HCT116 (cell line): Measurements from ENCODE around the gene LEFTY2. TPM values are rescaled to one million over a fixed set of nuclear protein-coding genes. Genes with fewer than 3 reads are reported as not detected.

Source experiments
- ATAC-seq: fragments of 200-7000 bp; cut with Tn5 transposase; 2 replicates; pipeline ENCODE4 v1.9.1; 2020; ENCODE audit warnings: mild to moderate bottlenecking, moderate library complexity
- BruUV-seq: library from RNA; stranded (reverse); fragments of 400-500 nt; replicated peaks from 2 replicates; lab custom pipeline; 2021; lab: Mats Ljungman, UMichigan
- CTCF ChIA-PET: fragments of 300-600 bp; sonication (Branson Sonifier 250); formaldehyde crosslinking; loops from one replicate; lab custom pipeline; 2021; ENCODE audit warnings: antibody characterized with exemption; lab: Charles Lee
- POLR2A ChIA-PET: fragments of 300-600, 350-600 bp; sonication (Branson Sonifier 250); formaldehyde crosslinking; loops from one replicate; lab custom pipeline; 2021; ENCODE audit warnings: antibody characterized with exemption; lab: Charles Lee
- RAD21 ChIA-PET, 2 experiments: fragments of 300-600 bp; sonication (Branson Sonifier 250); formaldehyde crosslinking; loops; one replicate each; lab custom pipeline; 2023; ENCODE audit warnings: low total read pairs in 2 of 2; ENCODE audit not compliant: uncharacterized antibody in 2 of 2, unreplicated experiment in 2 of 2, low non-redundant PET in 1 of 2; lab: Charles Lee
- DNase-seq: peaks from one replicate; pipeline ENCODE4 v3.0.0-alpha.2; 2010; ENCODE audit warnings: low read depth, low spot score
- H2AFZ ChIP-seq: fragments of 200-600 bp; shearing (Covaris generic), sonication (generic); 2 replicates; pipeline ENCODE4 v1.6.1; 2017; ENCODE audit warnings: low read depth, mixed run types, mixed read lengths, antibody characterized with exemption, low read length; ENCODE audit not compliant: poor library complexity, severe bottlenecking
- H3K27ac ChIP-seq: 2 replicates; pipeline ENCODE4 v1.5.1; 2012; ENCODE audit warnings: low read depth, low read length
- H3K27me3 ChIP-seq: fragments of 200-600 bp; sonication (generic); 2 replicates; pipeline ENCODE4 v1.6.1; 2016; ENCODE audit warnings: mixed run types, low read length, mixed read lengths; ENCODE audit not compliant: insufficient read depth
- H3K36me3 ChIP-seq, 2 experiments: fragments of 200-500 bp in 1 of 2; fragments of 200-600 bp in 1 of 2; sonication (Bioruptor generic) in 1 of 2; sonication (generic) in 1 of 2; 2 replicates each; pipeline versions ENCODE4 v1.5.1 to v1.6.1; 2014 to 2016; ENCODE audit warnings: low read length in 2 of 2, inconsistent platforms in 1 of 2, mixed read lengths in 1 of 2, mixed run types in 1 of 2; ENCODE audit not compliant: insufficient read depth in 2 of 2, control insufficient read depth in 1 of 2
- H3K4me1 ChIP-seq, 2 experiments: fragments of 200-600 bp in 1 of 2; sonication (generic) in 1 of 2; 2 replicates each; pipeline versions ENCODE4 v1.5.1 to v1.6.1; 2012 to 2017; ENCODE audit warnings: low read length in 2 of 2, inconsistent platforms in 1 of 2, mild to moderate bottlenecking in 1 of 2, mixed read lengths in 1 of 2, mixed run types in 1 of 2, moderate library complexity in 1 of 2; ENCODE audit not compliant: insufficient read depth in 2 of 2, control insufficient read depth in 1 of 2
- H3K4me2 ChIP-seq: fragments of 200-600 bp; sonication (generic); 2 replicates; pipeline ENCODE4 v1.6.1; 2017; ENCODE audit warnings: mixed run types, low read length, mixed read lengths
- H3K4me3 ChIP-seq, 2 experiments: fragments of 200-600 bp in 1 of 2; sonication (generic) in 1 of 2; replicated peaks in 1 of 2; 2 replicates each; pipeline ENCODE4 v1.5.1; 2011 to 2016; ENCODE audit warnings: low read length in 2 of 2, control low read depth in 1 of 2, low read depth in 1 of 2, mild to moderate bottlenecking in 1 of 2, mixed read lengths in 1 of 2, mixed run types in 1 of 2
- H3K79me2 ChIP-seq: fragments of 200-600 bp; sonication (generic); 2 replicates; pipeline ENCODE4 v1.6.1; 2017; ENCODE audit warnings: mild to moderate bottlenecking, mixed run types, low read length, moderate library complexity, mixed read lengths; ENCODE audit not compliant: insufficient read depth
- H3K9ac ChIP-seq: fragments of 200-600 bp; sonication (generic); 2 replicates; pipeline ENCODE4 v1.6.1; 2016; ENCODE audit warnings: low read length, mixed read lengths
- H3K9me2 ChIP-seq: fragments of 200-600 bp; sonication (generic), shearing (Covaris generic); 2 replicates; pipeline ENCODE4 v1.6.1; 2017; ENCODE audit warnings: mixed run types, mild to moderate bottlenecking, moderate library complexity; ENCODE audit not compliant: insufficient read depth
- H3K9me3 ChIP-seq, 2 experiments: fragments of 200-500 bp in 1 of 2; fragments of 200-600 bp in 1 of 2; sonication (Bioruptor generic) in 1 of 2; sonication (generic) in 1 of 2; 2 replicates each; pipeline ENCODE4 v1.6.1; 2014 to 2017; ENCODE audit warnings: low read length in 2 of 2, mixed read lengths in 2 of 2, inconsistent platforms in 1 of 2, low read depth in 1 of 2, mild to moderate bottlenecking in 1 of 2, mixed run types in 1 of 2, moderate library complexity in 1 of 2; ENCODE audit not compliant: control insufficient read depth in 1 of 2, insufficient read depth in 1 of 2
- H4K20me1 ChIP-seq: fragments of 200-600 bp; sonication (generic), shearing (Covaris generic); 2 replicates; pipeline ENCODE4 v1.6.1; 2017; ENCODE audit warnings: mixed run types, mild to moderate bottlenecking, moderate library complexity; ENCODE audit not compliant: insufficient read depth
- ATF3 ChIP-seq: IDR thresholded peaks from 2 replicates; pipeline ENCODE4 v1.6.1; 2012
- CBX3 ChIP-seq: IDR thresholded peaks from 2 replicates; pipeline ENCODE4 v1.6.1; 2012; ENCODE audit warnings: low read depth
- CTCF ChIP-seq, 3 experiments: fragments of 200-600 bp in 1 of 3; sonication (generic) in 1 of 3; IDR thresholded peaks in 2 of 3; conservative IDR thresholded peaks in 1 of 3; 2 replicates each; pipeline ENCODE4 v1.5.1; 2012 to 2017; ENCODE audit warnings: low read depth in 2 of 3, low read length in 2 of 3, antibody characterized with exemption in 1 of 3, borderline replicate concordance in 1 of 3, control low read depth in 1 of 3, mild to moderate bottlenecking in 1 of 3, mixed read lengths in 1 of 3, mixed run types in 1 of 3, moderate library complexity in 1 of 3; ENCODE audit not compliant: insufficient read depth in 1 of 3
- EGR1 ChIP-seq: IDR thresholded peaks from 2 replicates; pipeline ENCODE4 v1.6.1; 2012; ENCODE audit warnings: low read depth
- ELF1 ChIP-seq: IDR thresholded peaks from 2 replicates; pipeline ENCODE4 v1.6.1; 2012; ENCODE audit warnings: low read depth, borderline replicate concordance
- EZH2 ChIP-seq: fragments of 200-600 bp; sonication (generic); IDR thresholded peaks from 2 replicates; pipeline ENCODE4 v1.6.1; 2017; ENCODE audit warnings: antibody characterized with exemption, mixed run types
- FOSL1 ChIP-seq: IDR thresholded peaks from 2 replicates; pipeline ENCODE4 v1.6.1; 2012; ENCODE audit warnings: low read depth
- MAX ChIP-seq: IDR thresholded peaks from 2 replicates; pipeline ENCODE4 v1.6.1; 2012
- RAD21 ChIP-seq: IDR thresholded peaks from 2 replicates; pipeline ENCODE4 v1.6.1; 2012; ENCODE audit warnings: low read depth, mild to moderate bottlenecking
- REST ChIP-seq: IDR thresholded peaks from 2 replicates; pipeline ENCODE4 v1.6.1; 2012; ENCODE audit warnings: low read depth
- SP1 ChIP-seq: IDR thresholded peaks from 2 replicates; pipeline ENCODE4 v1.6.1; 2012; ENCODE audit warnings: low read depth
- SRF ChIP-seq: IDR thresholded peaks from 2 replicates; pipeline ENCODE4 v1.6.1; 2012; ENCODE audit warnings: low read depth
- YY1 ChIP-seq: IDR thresholded peaks from 2 replicates; pipeline ENCODE4 v1.6.1; 2011; ENCODE audit warnings: low read length, low read depth, moderate library complexity, mild to moderate bottlenecking; ENCODE audit not compliant: insufficient replicate concordance; ENCODE audit errors: extremely low read depth
- ZBTB33 ChIP-seq: IDR thresholded peaks from 2 replicates; pipeline ENCODE4 v1.6.1; 2011; ENCODE audit warnings: mild to moderate bottlenecking, low read length, moderate library complexity; ENCODE audit not compliant: insufficient replicate concordance; ENCODE audit errors: extremely low read depth
- ZFX ChIP-seq: fragments of 450-650 bp; IDR thresholded peaks from 2 replicates; pipeline ENCODE4 v1.6.1; 2017
- ZNF274 ChIP-seq: fragments of 200-500 bp; sonication (Bioruptor generic); IDR thresholded peaks from 2 replicates; pipeline ENCODE4 v1.6.1; 2014; ENCODE audit warnings: mild to moderate bottlenecking, low read depth, low read length, inconsistent platforms
- intact Hi-C: fragments of 100-400 bp; cut with micrococcal nuclease; formaldehyde crosslinking; loops from 2 replicates; pipeline ENCODE4 v1.10.0; 2022
- total RNA-seq: library from RNA; stranded (reverse); gene quantifications from one replicate; pipeline ENCODE4 v1.2.1, GENCODE V29; 2021; ENCODE audit not compliant: unreplicated experiment

Gene LEFTY2
- total RNA-seq, 1 experiment from 2014 or later = not detected

- CTCF ChIA-PET = no interaction called here
- intact Hi-C loops = no loop called here
Observed at GRCh38 chr1:225946803-225947202, 5.8 kb upstream of the LEFTY2 start.

More at GRCh38 chr1:225946803-225947202, 5.8 kb upstream of the LEFTY2 start:
- Histone ChIP-seq H3K27me3 (no peaks in the 10 kb centered on the region), H3K9me3 (no peaks in the 10 kb centered on the region), H3K4me1 (peaks cover 3% of the 10 kb centered on the region in 2 experiments; a peak in 1 of 4 replicates), H3K27ac (no peak overlapping the region), H3K4me3 (no peak overlapping the region), H3K79me2 (no peaks in the 10 kb centered on the region), H3K9ac (no peak overlapping the region), H3K4me2 (no peak overlapping the region), H3K36me3 (no peaks in the 10 kb centered on the region), H2AFZ (no peak overlapping the region), H3K9me2 (no peaks in the 10 kb centered on the region), H4K20me1 (no peaks in the 10 kb centered on the region)
- TF ChIP-seq REST = no peak
- no peak for TF ChIP-seq FOSL1
- TF ChIP-seq EZH2 = no peak
- TF ChIP-seq ZBTB33 = no peak
- TF ChIP-seq CTCF (IDR thresholded peaks at IDR 0.05 in 2 of 3, conservative IDR thresholded peaks at IDR 0.05 in 1 of 3; ENCODE audit: borderline replicate concordance in 1 of 3, insufficient read depth in 1 of 3, low read depth in 2 of 3, low read length in 2 of 3) = no peak
- no peak for TF ChIP-seq ELF1
- no peak for TF ChIP-seq YY1
- TF ChIP-seq ZFX = no peak
- TF ChIP-seq SP1 = no peak
- TF ChIP-seq SRF = no peak
- no peak for TF ChIP-seq RAD21
- no peak for TF ChIP-seq EGR1
- TF ChIP-seq ZNF274 = no peak
- TF ChIP-seq CBX3 = no peak
- no peak for TF ChIP-seq ATF3
- TF ChIP-seq MAX = no peak
- ChIA-PET POLR2A (no interaction called here), RAD21 (no interaction called here)
- no peak for DNase-seq
- BruUV-seq = no TSS peak
- no peak for ATAC-seq
